ENCODE measurements around the gene STEAP4. TPM values are rescaled to one million over a fixed set of nuclear protein-coding genes. Genes with fewer than 3 reads are reported as not detected.

The STEAP4 gene
- total RNA-seq, 1 experiment from 2014 or later, result not detected

- Histone ChIP-seq H3T11ph (ENCODE audit: low read length) (no peak overlapping the region), H2BK5ac (ENCODE audit: insufficient read length, low read length) (no peak overlapping the region), H3K79me2 (ENCODE audit: insufficient read depth, low read length) (no peaks in the 10 kb centered on the region), H3K9me3 (ENCODE audit: control insufficient read depth, low read depth, low read length) (no peaks in the 10 kb centered on the region), H3K4ac (ENCODE audit: low read depth, low read length) (no peak overlapping the region), H2BK20ac (ENCODE audit: low read depth, low read length, poor library complexity, severe bottlenecking) (no peak overlapping the region), H3K4me1 (ENCODE audit: insufficient read depth, low read length) (no peaks in the 10 kb centered on the region), H4K20me1 (ENCODE audit: control insufficient read depth, insufficient read depth, insufficient read length) (no peaks in the 10 kb centered on the region), H2BK15ac (ENCODE audit: low read depth, low read length) (no peak overlapping the region), H3K27me3 (ENCODE audit: insufficient read depth, low read length) (no peaks in the 10 kb centered on the region), H3K56ac (ENCODE audit: insufficient read length, low read depth, low read length) (no peak overlapping the region), H3K18ac (ENCODE audit: insufficient read length, low read depth, low read length) (no peak overlapping the region), H3K27ac (ENCODE audit: insufficient read length, low read depth, low read length) (no peak overlapping the region), H3K4me2 (ENCODE audit: insufficient read depth, insufficient read length, low read length) (no peak overlapping the region), H4K91ac (ENCODE audit: insufficient read length, low read depth, low read length) (no peak overlapping the region), H3K23ac (ENCODE audit: insufficient read length, low read depth, low read length) (no peak overlapping the region), H3K14ac (ENCODE audit: insufficient read depth, low read length) (no peak overlapping the region), H2AK5ac (ENCODE audit: insufficient read length, low read length) (no peak overlapping the region), H4K5ac (ENCODE audit: insufficient read length, low read depth, low read length) (no peak overlapping the region), H4K8ac (replicated peaks; ENCODE audit: insufficient read length, low read depth, low read length) (no peak overlapping the region), H3K79me1 (ENCODE audit: insufficient read depth, low read depth, low read length, poor library complexity, severe bottlenecking) (no peaks in the 10 kb centered on the region), H2BK12ac (ENCODE audit: insufficient read length, low read depth, low read length) (no peak overlapping the region), H2BK120ac (ENCODE audit: low read depth, low read length, poor library complexity, severe bottlenecking) (no peak overlapping the region), H2AFZ (ENCODE audit: low read length) (no peak overlapping the region), H3K23me2 (ENCODE audit: insufficient read length, low read depth, low read length, poor library complexity, severe bottlenecking) (no peaks in the 10 kb centered on the region), H3K9ac (ENCODE audit: extremely low read depth, insufficient read length, low read length) (no peak overlapping the region)
- H3K36me3 Mint-ChIP-seq (ENCODE audit: insufficient read depth in 1 of 3, low read depth in 3 of 3), result no peaks in the 10 kb centered on the region
- no peak overlapping the region for H3K27ac Mint-ChIP-seq
- no peak for DNase-seq
- no peak overlapping the region for H3K4me3 Mint-ChIP-seq
- H3K9me3 Mint-ChIP-seq, result no peaks in the 10 kb centered on the region
- WGBS (ENCODE audit: extremely low coverage, insufficient read length, low lambda C conversion rate), result no CpG with 5 or more reads among the region's 1 CpG
- no peaks in the 10 kb centered on the region for H3K27me3 Mint-ChIP-seq (ENCODE audit: low read depth)
- H3K4me1 Mint-ChIP-seq, result no peaks in the 10 kb centered on the region
- TF ChIP-seq, protein P1, sequence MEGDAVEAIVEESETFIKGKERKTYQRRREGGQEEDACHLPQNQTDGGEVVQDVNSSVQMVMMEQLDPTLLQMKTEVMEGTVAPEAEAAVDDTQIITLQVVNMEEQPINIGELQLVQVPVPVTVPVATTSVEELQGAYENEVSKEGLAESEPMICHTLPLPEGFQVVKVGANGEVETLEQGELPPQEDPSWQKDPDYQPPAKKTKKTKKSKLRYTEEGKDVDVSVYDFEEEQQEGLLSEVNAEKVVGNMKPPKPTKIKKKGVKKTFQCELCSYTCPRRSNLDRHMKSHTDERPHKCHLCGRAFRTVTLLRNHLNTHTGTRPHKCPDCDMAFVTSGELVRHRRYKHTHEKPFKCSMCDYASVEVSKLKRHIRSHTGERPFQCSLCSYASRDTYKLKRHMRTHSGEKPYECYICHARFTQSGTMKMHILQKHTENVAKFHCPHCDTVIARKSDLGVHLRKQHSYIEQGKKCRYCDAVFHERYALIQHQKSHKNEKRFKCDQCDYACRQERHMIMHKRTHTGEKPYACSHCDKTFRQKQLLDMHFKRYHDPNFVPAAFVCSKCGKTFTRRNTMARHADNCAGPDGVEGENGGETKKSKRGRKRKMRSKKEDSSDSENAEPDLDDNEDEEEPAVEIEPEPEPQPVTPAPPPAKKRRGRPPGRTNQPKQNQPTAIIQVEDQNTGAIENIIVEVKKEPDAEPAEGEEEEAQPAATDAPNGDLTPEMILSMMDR (conservative IDR thresholded peaks at IDR 0.05), result no peak
Measured at GRCh38 chr7:88293866-88294265, 12.8 kb downstream of the STEAP4 start.
